ENCODE measurements around the gene ST6GAL1.
"Not testable (repeated sequence)": the region's sequence is repeated elsewhere in the genome, so short reads cannot be mapped to it uniquely, and the experiment has no call there.

ST6GAL1 gene

GRCh38 chr3:186973702-186974101 lies 43.4 kb downstream of the ST6GAL1 start:
- FAIRE-seq, result no peak

- no peak for FAIRE-seq
Measured at GRCh38 chr3:186974824-186975313, 44.5 kb downstream of the ST6GAL1 start.

DNA sequence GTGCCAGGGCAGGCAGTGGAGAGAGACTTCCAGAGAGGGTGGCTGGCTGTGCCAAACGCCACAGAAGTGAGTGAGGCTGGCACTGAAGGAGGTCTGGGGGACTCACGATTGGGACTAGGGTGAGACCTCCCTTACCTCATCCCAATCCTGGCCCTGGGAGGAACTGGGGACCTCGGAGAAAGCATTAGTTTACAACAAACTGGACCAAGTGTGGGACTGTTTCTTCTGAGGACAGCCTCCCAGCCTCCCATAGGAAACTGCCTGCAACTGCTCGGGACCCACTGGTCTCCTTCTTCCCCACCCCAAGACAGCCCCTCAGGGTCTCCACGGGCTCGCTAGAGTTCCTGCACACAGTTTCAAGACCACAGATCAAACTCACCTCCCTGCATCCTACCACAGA lies 45.4 kb downstream of the ST6GAL1 start:
- FAIRE-seq, result no peak

DNA sequence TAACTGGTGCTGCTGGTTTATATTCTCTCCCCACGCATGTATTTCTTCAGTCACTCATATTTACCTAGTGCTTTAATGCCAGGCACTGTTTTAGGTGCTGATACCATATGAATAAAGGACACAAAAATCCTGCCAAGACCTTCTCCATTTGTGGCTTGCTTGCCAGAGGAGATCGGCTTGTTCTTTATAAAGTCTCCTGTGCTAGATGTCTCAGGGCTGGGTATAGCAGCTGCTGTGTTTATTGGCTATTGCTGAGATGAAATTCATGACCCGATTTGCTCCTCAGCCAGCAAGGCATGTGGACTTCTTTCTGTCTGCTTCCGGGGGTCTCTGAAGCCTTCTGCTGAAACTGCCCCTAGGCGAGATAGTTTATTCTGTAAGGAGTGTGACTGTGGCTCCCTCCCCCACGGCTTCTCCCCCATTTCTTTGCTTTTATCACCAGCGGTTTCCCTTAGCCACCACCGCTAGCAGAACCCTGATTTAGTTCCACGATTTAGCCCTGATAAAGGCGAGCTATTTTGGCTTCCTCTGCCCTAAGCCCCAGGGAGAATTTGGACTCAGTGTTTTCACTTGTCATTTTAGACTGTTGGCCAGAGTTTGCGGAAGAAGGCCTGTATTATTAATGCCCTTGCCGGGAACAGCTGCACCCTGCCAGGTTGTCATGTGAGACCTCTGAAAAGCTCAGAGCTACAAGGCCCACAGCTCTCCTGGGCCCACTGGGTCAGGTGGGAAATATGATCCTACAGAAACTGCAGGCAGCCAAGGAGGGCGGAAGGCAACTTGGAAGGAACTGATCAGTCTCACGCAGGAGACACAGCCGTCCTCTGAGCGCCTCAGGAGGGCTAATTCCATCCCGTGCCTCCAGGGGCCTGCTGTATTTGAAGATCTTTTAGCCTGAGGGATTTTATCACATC lies 46.8 kb downstream of the ST6GAL1 start:
- no peak for FAIRE-seq

GRCh38 chr3:186978712-186979111 lies 48.4 kb downstream of the ST6GAL1 start:
- no peak for FAIRE-seq

DNA sequence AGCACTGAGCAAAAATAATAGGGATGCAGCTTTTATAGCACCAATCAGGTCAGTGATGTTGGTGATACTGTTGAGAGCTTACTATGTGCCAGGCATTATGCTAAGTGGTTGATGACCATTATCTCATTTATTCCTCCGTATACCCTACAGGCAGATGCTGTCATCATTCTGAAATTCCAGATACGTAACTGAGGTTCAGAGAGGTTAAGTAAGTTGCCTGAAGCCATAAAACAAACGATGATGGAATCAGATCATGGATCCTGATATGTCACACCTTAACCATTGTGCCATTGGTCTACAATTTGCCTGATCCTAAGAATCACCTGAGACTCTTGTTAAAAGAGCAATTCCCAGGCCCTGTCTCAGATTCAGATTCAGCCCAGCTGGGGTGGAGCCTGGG lies 49.5 kb downstream of the ST6GAL1 start:
- FAIRE-seq, result no peak

GRCh38 chr3:186980989-186981388 lies 50.7 kb downstream of the ST6GAL1 start:
- FAIRE-seq, result no peak

GRCh38 chr3:186983659-186984058 lies 53.3 kb downstream of the ST6GAL1 start:
- no peak for FAIRE-seq

GRCh38 chr3:186984064-186984463 lies 53.7 kb downstream of the ST6GAL1 start:
- no peak for FAIRE-seq

- FAIRE-seq, result no peak
Measured at GRCh38 chr3:186985661-186986364, 55.5 kb downstream of the ST6GAL1 start.

- no peak for FAIRE-seq
Measured at GRCh38 chr3:186986406-186986805, 56.1 kb downstream of the ST6GAL1 start.

DNA sequence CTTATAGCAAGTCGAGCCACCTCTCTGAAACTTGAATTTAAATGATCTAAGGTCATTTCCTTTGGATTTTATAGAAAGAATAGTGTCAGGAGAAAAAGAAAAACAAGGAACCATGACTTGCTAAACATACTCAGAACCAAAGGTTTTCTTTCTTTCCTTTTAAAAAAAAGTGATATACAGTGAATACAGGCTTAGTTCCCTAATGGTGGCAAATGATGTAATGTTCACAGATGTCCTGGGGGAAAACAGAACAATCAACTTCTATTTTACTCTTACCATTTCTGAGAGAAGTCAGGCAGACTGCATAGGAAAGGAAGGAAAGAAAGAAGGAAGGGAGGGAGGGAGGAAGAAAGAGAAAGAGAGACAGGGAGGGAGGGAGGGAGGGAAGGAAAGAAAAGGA lies 56.5 kb downstream of the ST6GAL1 start:
- no peak for FAIRE-seq

DNA sequence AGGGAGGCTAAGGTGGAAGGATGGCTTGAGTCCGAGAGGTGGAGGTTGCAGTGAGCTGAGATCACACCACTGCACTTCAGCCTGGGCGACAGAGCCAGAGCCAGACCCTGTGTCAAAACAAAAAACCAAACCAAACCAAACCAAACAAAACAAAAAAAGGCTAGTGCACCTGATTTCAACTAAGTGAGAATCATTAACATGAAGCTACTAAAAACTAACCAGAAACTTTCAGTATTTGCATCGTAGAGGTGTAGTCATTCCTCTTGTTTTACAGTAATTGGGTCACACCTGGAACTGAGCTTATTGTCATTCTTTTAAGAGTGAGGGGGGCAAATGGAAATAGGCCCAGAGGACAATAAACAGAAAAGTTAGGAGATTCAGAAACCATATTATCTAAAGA lies 58.5 kb downstream of the ST6GAL1 start:
- FAIRE-seq, result no peak

GRCh38 chr3:186989429-186989828 lies 59.1 kb downstream of the ST6GAL1 start:
- no peak for FAIRE-seq

GRCh38 chr3:186990277-186990676 lies 60.0 kb downstream of the ST6GAL1 start:
- no peak for FAIRE-seq

DNA sequence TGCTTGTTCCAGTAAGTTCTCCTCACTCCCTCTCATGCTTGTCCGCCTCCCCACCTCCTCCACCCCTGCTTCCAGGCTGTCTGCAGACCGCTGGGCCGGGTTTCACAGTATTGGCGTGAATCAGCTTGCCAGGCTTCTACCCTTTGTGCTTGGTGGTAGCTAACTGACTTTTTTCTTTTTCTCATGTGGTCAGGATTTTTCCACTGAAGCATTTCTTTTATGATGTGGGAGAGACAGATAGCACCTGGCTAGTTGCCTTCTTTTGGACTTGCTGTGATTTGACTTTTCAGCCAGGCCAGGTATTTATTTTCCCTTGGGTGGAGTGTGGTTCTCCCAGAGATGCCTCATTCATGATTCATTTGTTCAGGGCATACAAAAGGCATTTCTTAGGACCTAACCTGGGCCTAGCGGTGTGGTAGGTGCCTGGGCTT lies 60.6 kb downstream of the ST6GAL1 start:
- no peak for FAIRE-seq

GRCh38 chr3:186991470-186991869 lies 61.1 kb downstream of the ST6GAL1 start:
- no peak for FAIRE-seq

DNA sequence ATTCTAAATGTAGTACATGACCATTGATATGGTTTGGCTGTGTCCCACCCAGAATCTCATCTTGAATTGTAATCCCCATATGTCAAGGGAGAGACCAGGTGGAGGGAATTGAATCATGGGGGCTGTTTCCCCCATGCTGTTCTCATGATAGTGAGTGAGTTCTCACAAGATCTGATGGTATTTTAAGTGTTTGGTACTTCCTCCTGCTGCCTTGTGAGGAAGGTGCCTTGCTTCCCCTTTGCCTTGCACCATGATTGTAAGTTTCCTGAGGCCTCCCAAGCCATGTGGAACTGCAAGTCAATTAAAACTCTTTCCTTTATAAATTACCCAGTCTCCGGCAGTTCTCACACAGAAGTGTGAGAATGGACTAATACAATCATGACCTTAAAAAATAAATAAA lies 61.8 kb downstream of the ST6GAL1 start:
- FAIRE-seq, result not testable (repeated sequence)

- FAIRE-seq, result no peak
Measured at GRCh38 chr3:186993210-186993782, 63.0 kb downstream of the ST6GAL1 start.

- FAIRE-seq, result no peak
Measured at GRCh38 chr3:186994000-186994955, 64.0 kb downstream of the ST6GAL1 start.

DNA sequence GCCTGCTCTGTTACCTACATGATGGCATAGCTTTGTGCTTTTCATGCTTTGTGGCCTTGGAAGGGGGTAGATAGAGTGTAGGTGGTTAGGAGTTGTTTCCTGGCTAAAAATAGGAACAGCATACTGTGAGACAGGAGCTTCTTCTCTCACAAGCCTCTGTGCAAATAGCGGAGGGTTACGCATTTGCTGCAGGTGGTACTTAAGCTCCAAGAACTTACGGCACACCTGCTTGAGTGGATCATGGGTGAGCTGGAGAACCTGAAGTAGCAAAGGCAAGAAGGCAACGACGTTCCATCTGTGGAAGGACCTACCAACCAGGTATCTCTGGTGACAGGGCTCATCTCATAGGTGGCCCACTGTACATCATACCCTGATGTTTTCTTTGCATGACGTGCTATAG lies 66.0 kb downstream of the ST6GAL1 start:
- FAIRE-seq, result no peak

- FAIRE-seq, result no peak
Measured at GRCh38 chr3:186997061-186997460, 66.7 kb downstream of the ST6GAL1 start.

Measured in A204.1 (cell line).